CD4-positive, alpha-beta T cell treated with Interleukin-2 at 100 ng/mL for 4 hours (primary cell): ENCODE data around the gene NEUROG1.
"Not testable (repeated sequence)": the region's sequence is repeated elsewhere in the genome, so short reads cannot be mapped to it uniquely, and the experiment has no call there.

Experiments
- DNase-seq: peaks from one replicate; pipeline ENCODE4 v3.0.0-alpha.2; 2020; ENCODE audit warnings: low spot score

The NEUROG1 gene

GRCh38 chr5:135537271-135537670, 1.5 kb upstream of the NEUROG1 start:
- no peak for DNase-seq

- DNase-seq: no peak
Observed at GRCh38 chr5:135535420-135535819, 344 bp downstream of the NEUROG1 start.

- DNase-seq: no peak
Observed at GRCh38 chr5:135534609-135535419, 950 bp downstream of the NEUROG1 start.

- no peak for DNase-seq
Observed at GRCh38 chr5:135533794-135534193, 2.0 kb downstream of the NEUROG1 start.

GRCh38 chr5:135533334-135533733, 2.4 kb downstream of the NEUROG1 start:
- DNase-seq: no peak

GRCh38 chr5:135529576-135529975, 6.2 kb downstream of the NEUROG1 start:
- DNase-seq: not testable (repeated sequence)

GRCh38 chr5:135526924-135527323, 8.8 kb downstream of the NEUROG1 start:
- no peak for DNase-seq

- DNase-seq: no peak
Observed at GRCh38 chr5:135521964-135522363, 13.8 kb downstream of the NEUROG1 start.

- no peak for DNase-seq
Observed at GRCh38 chr5:135517631-135518030, 18.1 kb downstream of the NEUROG1 start.

- DNase-seq: no peak
Observed at GRCh38 chr5:135514116-135514515, 21.6 kb downstream of the NEUROG1 start.

- no peak for DNase-seq
Observed at GRCh38 chr5:135511761-135512575, 23.8 kb downstream of the NEUROG1 start.

GRCh38 chr5:135509995-135510394, 25.8 kb downstream of the NEUROG1 start:
- no peak for DNase-seq

- DNase-seq: no peak
Observed at GRCh38 chr5:135508496-135509005, 27.2 kb downstream of the NEUROG1 start.

- DNase-seq: no peak
Observed at GRCh38 chr5:135505973-135506372, 29.8 kb downstream of the NEUROG1 start.

- no peak for DNase-seq
Observed at GRCh38 chr5:135504376-135504775, 31.4 kb downstream of the NEUROG1 start.

- DNase-seq: no peak
Observed at GRCh38 chr5:135503871-135504270, 31.9 kb downstream of the NEUROG1 start.

GRCh38 chr5:135502836-135503520, 32.8 kb downstream of the NEUROG1 start:
- DNase-seq: no peak

- DNase-seq: no peak
Observed at GRCh38 chr5:135501965-135502364, 33.8 kb downstream of the NEUROG1 start.

GRCh38 chr5:135498637-135498995, 37.1 kb downstream of the NEUROG1 start:
- no peak for DNase-seq

- no peak for DNase-seq
Observed at GRCh38 chr5:135497971-135498636, 37.7 kb downstream of the NEUROG1 start.

GRCh38 chr5:135495531-135495930, 40.2 kb downstream of the NEUROG1 start:
- DNase-seq: not testable (repeated sequence)

- no peak for DNase-seq
Observed at GRCh38 chr5:135494196-135494595, 41.6 kb downstream of the NEUROG1 start.
